GM18909 (cell line): ENCODE data around the gene ZFYVE19.

ENCODE experiments used
- ATAC-seq: cut with Tn5 transposase; IDR thresholded peaks from one replicate; pipeline ENCODE4 v1.9.1; 2021; ENCODE audit warnings: mild to moderate bottlenecking; ENCODE audit not compliant: unreplicated experiment, poor library complexity

The ZFYVE19 gene

DNA sequence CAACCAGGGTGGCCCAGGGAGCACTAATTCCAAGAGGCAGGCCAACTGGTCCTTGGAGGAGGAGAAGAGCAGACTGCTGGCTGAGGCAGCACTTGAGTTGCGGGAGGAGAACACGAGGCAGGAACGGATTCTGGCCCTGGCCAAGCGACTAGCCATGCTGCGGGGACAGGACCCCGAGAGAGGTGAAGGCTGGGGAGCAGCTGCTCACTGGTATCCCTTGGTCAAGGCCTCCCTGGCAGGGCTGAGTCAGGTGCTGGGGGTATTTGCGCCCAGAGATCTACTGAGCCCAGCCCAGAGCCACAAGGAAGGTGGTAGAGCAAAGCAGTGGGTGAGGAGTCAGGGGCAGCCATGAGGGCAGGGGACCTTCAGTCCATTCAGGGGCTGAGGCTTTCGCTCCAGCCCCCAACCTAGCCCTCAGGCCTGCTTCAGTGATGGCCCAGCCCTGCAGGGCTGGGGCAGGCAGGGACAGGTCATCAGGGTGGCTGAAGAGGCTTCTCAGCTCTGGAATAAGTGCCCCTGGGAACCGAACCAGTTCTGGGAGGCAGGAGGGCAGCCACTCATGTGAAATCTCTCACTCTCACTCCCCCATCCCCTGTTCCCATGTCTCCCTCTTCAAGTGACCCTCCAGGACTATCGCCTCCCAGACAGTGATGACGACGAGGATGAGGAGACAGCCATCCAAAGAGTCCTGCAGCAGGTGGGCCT, 6.0 kb downstream of the ZFYVE19 start:
- ATAC-seq: no peak

DNA sequence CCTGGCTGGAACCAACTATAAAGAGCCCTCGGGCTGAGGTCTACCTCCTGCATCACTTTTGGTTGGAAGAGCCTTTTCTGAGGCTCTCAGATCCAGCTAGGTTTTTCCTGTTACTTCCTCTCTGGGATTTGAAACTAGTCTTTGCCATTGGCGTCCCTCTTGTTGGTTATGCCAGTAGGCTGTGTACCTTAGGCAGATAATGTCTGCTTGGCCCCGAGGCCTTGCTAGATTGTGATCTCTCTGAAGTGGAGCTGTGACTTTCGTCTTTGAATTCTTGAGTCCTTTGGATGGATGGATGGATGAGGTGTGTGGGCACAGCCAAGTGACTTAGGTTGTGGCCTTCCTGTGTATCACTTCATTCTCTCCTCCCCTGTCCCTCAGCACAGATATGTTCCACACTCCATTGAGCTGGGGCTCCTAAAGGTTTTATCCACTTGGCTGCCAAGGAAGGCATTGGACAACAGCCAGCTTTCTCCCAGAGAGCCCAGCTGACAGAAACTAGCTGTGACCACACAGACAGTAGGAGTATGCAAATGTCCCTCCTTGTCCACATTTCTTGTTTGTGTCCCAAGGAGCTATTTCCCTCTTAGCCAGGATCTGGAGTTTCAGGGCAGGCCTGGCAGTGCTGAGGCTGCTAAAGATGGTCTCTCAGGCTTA, 8.3 kb downstream of the ZFYVE19 start:
- no peak for ATAC-seq

DNA sequence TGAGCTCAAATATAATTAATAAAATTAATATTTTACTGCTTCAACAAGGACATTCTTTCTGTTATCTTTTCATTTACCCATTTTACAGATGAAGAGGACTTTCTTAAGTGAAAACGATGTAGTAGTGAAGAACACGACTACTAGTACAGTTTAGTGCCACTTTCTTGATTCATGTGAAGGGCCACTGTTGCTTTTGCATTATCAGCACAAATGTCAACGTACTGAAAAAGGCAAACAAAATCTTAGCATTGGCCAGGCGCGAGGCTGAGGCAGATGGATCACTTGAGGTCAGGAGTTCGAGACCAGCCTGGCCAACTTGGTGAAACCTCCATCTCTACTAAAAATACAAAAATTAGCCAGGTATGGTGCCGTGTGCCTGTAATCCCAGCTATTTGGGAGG, 12.2 kb downstream of the ZFYVE19 start:
- ATAC-seq: no peak

DNA sequence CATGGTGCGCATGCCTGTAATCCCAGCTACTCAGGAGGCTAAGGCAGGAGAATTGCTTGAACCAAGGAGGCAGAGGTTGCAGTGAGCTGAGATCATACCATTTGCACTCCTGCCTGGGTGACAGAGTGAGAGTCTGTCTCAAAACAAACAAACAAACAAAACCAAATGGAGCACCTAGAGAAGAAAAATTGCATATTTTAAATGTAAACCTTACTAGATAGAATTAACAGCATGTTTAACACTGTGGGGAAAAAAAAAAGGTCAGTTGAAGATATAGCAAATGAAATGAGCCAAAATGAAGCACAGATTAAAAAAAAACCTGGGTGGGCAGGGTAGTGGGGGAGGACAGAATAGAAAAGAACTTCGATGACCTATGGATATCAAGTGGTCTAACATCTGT, 14.3 kb downstream of the ZFYVE19 start:
- no peak for ATAC-seq

DNA sequence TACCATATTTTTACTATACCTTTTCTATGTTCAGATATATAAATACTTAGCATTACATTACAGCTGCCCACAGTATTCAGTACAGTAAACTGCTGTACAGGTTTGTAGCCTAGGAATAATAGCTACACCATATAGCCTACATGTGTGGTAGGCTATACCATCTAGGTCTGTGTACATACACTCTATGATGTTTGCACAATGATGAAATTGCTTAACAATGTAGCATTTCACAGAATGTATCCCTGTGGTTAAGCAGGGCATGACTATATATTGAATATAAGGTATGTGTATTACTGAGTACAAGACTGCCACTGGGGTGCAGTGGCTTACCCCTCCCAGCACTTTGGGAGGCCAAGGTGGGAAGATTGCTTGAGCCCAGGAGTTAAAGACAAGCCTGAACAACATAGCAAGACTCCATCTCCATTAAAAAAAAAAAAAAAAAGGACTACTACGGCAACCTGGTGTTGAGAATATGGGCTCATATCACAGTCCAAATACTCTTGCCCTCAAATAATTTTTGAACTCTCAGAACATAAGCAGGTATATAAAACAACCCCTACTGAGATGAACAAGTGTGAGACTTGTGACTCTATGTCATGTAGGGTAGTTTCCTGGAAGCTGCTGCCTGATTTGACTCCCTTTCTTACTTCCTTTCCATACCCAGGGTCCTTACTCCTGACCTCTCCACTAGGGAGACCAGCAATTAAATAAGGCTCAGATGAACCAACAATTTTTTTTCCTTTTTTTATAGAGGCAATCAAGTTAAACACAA, 16.9 kb downstream of the ZFYVE19 start:
- ATAC-seq: no peak

DNA sequence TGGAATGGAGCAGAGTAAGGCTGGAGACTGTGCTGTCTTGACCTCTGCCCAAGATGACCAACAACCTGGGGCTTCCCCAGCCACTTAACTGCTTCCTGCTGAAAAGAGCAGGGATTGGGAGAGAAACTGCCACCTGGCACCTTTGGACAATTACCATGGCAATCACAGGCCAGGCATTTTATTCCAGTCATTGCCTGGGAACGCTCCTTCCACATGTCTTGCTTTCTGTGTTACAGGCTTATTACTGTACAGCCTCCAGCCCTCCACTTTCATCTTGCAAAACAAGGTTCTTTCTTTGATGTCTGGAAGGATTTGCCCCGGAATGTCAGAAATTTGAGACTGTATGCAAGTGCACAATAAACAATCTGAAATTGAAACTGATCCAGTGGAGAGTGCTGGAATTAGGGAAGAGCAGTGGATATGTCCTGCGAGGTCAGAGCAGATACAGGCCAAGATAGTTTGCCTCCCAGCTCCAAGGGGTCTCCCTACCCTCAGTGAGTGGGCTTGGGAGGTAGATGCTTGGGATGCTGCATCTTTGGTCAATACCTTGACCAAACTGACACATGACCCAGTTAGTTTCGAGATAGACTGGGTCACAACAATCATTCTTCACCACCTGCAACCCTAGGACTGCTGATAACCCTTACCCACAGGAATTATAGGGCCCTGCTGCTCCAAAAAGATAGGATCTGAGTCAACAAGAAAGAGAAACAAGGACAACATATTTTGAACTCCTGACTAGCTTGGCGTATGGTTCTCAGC, 19.0 kb downstream of the ZFYVE19 start:
- no peak for ATAC-seq

DNA sequence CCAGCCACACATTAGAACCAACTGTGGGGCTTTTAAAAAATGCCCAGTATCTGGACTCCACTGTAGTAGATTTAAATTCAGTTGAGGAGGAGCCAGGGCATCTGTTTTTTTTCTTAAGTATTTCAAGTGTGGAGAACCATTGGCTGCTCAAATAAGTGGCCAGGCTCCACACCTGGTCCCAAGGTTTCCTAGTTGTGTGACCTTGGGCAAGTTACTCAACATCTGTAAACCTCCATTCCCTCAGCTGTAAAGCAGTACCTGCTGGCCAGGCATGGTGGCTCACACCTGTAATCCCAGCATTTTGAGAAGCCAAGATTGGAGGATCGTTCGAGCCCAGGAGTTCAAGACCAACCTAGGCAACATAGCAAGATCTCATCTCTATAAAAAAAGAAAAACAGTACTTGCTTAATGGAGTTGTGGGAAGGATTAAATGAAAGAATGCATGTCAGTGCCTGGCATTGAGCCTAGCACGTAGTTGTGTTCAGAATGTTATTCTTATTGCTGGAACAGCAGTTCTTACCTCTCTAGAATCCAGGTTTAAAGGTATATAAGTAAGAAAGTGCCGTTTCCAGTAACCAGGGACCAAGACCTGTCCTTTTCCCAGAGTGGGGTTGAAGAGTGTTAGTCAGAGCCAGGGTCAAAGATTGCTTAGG, 19.7 kb downstream of the ZFYVE19 start:
- no peak for ATAC-seq

DNA sequence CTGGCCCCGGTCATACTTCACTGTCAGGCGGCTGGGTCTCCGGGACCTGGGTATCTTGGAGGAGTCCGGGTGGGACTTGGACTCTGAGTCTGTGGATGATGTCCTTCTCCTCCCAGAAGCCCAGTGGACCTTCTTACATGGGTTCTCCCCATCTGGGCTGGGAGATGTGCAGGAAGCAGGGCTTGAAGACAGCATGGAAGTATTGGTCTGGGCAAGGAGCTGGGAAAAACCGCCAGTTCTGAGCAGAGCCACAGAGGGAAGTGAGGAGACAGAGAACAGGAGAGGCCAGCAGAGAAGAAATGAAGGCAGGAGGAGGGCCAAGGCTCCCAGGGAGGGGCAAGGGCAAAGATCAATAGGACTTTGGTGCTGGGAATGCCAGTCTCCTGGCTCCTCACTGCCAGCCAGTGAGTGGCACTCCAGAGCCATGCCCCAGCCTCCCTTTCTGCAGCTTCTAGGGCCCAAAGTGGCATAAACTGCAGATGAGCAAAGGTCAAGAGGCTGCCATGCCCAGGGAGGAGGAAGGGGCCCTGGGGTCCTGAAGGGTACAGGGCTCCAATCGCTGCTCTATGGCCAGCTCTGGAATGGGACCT, 21.7 kb downstream of the ZFYVE19 start, which contains the start of gene PPP1R14D:
PPP1R14D (minus strand) TSS at position 262 of the 590 bp plus-strand sequence; CDS start at position 195, 67 bp downstream.
- no peak for ATAC-seq

DNA sequence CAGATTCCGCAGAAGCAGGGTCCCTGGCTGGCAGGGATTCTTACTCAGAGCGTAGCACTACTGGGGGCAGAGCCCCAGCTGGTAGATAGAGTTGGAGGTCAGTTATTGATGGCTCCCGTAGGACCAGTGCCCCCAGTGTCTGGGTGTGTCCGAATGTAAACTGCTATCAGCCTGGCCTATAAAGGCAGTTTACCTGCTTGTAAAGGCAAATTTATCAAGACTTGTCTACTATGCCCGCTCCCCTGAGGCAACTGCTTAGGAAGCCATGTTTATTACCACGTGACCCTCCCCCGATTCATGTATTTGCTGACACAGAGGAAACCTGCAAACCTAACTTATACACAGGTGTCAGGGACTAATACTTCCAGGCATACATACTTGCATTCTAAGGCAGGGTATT, 22.2 kb downstream of the ZFYVE19 start:
- no peak for ATAC-seq

DNA sequence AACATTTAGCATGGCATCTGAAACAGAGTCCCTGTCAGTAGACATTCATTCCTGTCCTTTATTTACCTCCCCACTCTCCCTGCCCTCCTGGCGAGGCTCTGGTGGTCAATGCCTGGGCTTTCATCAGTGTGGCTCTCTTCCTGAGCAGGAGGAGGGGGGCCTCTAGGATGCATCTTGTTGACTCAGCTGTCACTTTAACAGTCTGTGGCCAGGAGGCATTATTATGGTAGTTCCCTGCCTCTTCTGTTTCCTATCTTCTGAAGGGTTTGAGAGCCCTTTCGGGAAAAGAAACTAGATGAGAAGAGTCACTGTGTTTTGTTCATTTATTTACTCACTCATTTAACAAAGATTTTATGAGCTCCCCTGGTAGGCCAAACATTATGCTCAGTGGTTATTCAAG, 24.0 kb downstream of the ZFYVE19 start:
- ATAC-seq: no peak

DNA sequence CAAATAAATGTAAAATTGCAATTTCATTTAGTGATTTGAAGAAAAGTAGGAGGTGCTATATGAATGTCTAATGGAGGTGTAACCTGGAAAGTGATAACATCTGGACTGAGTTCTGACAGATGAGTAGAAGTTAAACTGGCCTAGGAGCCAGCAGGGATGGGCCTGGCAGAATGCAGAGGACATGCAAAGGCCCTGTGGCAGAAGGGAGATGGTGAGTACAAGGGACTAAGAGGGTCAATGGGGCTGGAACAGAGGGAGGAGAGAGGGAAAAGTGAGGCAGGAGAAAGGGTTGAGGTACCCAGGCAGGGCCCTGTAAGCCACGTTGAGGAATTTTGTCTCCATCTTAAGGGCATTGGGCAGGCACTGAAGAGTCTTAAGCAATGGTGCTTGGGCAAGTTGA, 25.0 kb downstream of the ZFYVE19 start:
- no peak for ATAC-seq

DNA sequence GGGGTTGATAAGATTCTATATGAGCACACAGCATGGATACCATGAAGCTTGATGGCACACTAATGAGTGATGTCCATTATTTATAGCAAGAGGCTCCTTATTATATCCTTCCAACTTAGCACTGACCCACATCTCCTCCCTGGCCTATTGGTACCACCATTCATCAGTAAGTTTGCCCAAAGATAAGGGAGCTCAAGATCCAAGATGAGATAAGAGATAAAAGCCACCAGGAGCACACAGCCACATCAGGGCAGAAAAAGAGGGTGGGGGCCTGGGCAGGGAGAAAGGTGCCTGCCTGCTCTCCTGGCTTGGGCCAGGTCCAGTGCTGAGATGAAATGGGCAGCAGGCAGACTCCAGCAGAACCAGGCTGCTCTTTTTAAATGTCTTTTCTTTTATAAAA, 26.0 kb downstream of the ZFYVE19 start:
- no peak for ATAC-seq

DNA sequence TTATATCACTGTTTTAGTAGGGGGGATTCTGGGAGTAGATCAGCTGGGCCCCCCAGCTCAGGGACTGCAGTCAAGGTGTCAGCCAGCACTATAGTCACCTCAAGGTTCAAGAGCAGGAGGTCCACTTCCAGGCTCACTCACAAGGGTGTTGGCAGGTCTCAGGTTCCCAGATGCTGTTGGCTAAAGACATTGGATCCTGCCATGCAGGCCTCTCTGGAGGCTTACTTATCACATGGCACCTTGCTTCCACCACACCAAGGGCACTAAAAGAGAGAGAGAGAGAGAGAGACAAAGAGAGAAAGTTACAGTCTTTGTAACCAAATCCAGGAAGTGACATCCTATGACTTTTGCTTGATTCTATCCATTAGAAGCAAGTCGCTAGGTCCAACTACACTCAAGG, 29.1 kb downstream of the ZFYVE19 start:
- no peak for ATAC-seq

DNA sequence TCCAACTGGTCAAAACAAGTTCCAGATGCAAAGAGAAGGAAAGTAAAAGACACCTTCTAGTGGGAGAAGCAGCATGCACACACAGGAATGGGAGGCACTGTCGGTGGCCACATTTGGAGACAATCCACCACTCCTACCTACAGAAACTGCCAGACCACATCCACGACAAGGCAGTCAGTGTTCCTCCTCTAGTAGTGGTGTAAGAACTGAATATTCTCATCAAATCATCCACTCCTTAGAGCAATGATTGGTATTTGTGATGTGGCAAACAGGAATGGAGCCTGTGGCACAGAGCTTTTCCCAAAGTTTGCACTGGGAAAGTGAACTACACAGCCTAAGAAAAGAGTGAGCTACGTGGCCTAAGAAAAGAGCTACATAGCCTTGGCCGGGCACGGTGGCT, 31.9 kb downstream of the ZFYVE19 start:
- no peak for ATAC-seq

DNA sequence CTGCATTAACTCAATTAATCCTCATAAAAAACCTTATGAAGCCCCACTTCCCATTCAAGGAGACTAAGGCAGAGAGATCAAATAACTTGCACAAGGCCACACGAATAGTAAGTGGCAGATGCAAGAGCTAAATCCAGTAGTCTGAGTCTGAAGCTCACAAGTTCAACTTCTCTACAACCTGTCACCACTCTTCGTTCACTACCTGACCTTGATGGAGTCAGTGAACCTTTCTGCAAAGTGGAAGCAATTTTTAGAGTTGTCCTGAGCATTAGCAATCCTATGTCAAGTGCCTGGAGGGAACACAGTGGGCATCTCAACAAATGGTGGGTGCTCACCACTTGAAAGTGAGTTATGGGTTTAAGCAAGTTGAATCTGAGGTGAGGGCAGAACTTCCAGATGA, 34.9 kb downstream of the ZFYVE19 start:
- no peak for ATAC-seq

DNA sequence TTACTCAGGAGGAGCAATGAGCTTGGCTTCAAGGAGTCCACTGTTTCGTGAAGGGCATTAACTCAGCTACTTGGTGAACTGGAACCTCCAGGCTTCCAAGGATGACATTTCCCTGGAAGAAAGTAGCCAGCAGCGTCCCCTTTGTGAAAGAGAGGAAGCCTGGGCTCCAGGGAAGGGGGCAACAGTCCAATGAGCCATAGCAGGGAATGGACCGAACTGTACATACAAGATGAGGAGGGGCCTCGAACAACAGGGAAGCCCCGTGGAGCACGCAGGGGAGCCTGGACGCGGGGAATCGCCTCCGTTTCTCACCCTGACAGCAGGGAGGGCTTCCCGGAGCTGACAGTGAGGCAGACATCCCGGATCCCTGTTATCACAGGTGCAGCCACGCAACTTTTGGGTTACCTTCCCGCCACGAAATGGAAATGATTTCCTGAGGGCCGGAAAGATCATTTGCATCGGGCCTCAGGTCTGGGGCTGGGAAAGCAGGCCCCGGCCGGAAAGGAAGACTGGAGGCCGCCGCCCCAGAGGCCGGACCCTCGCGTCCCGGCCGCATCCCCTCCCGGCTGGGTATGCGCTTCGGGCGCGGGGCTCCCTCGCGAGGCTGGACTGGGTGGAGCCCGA, 36.5 kb downstream of the ZFYVE19 start:
- ATAC-seq: no peak

DNA sequence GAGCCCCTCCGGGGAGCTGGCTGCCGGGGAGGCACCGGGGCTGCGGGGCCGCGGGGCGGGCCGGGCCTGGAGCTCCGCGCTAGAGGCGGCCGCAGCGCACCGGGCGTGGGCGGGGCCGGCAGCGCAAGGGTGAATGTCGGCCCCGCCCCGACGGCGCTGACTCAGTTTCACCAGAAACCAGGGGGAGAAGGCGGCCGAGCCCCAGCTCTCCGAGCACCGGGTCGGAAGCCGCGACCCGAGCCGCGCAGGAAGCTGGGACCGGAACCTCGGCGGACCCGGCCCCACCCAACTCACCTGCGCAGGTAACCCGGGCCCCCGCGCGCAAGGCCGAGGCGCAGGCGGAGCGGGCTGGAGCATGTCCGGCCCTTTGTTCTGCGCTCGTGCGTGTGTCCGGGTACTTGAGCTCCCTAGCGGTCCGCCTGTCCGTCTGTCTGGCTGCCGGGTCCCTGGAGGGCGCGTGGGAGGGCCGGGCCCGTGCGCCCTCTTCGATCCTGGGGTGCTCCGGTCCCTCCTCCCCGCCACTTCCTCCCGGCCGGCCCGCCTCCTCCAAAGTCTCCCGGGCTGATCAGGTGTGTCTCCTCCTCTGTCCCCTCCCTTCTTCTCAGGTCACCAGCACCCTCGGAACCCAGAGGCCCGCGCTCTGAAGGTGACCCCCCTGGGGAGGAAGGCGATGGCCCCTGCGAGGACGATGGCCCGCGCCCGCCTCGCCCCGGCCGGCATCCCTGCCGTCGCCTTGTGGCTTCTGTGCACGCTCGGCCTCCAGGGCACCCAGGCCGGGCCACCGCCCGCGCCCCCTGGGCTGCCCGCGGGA, 37.2 kb downstream of the ZFYVE19 start, which contains the start of gene SPINT1:
SPINT1 (plus strand) TSS at position 164 of the 811 bp plus-strand sequence; CDS start at position 671, 507 bp downstream.
- ATAC-seq: no peak

DNA sequence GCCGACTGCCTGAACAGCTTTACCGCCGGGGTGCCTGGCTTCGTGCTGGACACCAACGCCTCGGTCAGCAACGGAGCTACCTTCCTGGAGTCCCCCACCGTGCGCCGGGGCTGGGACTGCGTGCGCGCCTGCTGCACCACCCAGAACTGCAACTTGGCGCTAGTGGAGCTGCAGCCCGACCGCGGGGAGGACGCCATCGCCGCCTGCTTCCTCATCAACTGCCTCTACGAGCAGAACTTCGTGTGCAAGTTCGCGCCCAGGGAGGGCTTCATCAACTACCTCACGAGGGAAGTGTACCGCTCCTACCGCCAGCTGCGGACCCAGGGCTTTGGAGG, 37.8 kb downstream of the ZFYVE19 start:
- ATAC-seq: no peak
